PC-9 (cell line): ENCODE measurements around the gene CHSY1. TPM values are rescaled to one million over a fixed set of nuclear protein-coding genes. Genes with fewer than 3 reads are reported as not detected.
"Not testable (repeated sequence)": the region's sequence is repeated elsewhere in the genome, so short reads cannot be mapped to it uniquely, and the experiment has no call there.

Experiments
- BruUV-seq: library from RNA; stranded (reverse); fragments of 400-500 nt; replicated peaks from 2 replicates; lab custom pipeline; 2021; lab: Mats Ljungman, UMichigan
- CTCF ChIA-PET: fragments of 300-600 bp; sonication (Branson Sonifier 250); formaldehyde crosslinking; loops from one replicate; lab custom pipeline; 2022; ENCODE audit warnings: antibody characterized with exemption; lab: Charles Lee
- POLR2A ChIA-PET: fragments of 300-600 bp; sonication (Branson Sonifier 250); formaldehyde crosslinking; loops from one replicate; lab custom pipeline; 2022; ENCODE audit warnings: antibody characterized with exemption; ENCODE audit not compliant: unreplicated experiment; lab: Charles Lee
- DNase-seq, 2 experiments: peaks; one replicate each; pipeline versions ENCODE4 v3.0.0 to v3.0.0-alpha.2; 2015 to 2022; ENCODE audit warnings: mixed read lengths in 1 of 2
- H2AFZ ChIP-seq: fragments of 200-600 bp; sonication (generic); 2 replicates; pipeline ENCODE4 v1.8.1; 2017; ENCODE audit warnings: antibody characterized with exemption
- H3F3A ChIP-seq: fragments of 200-600 bp; sonication (generic); 2 replicates; pipeline ENCODE4 v1.8.1; 2017; ENCODE audit warnings: antibody characterized with exemption, mild to moderate bottlenecking, low read depth; ENCODE audit not compliant: insufficient read depth
- H3K27ac ChIP-seq: fragments of 200-600 bp; sonication (generic); 2 replicates; pipeline ENCODE4 v1.6.1; 2016; ENCODE audit warnings: mixed run types
- H3K27me3 ChIP-seq: fragments of 200-600 bp; sonication (generic); 2 replicates; pipeline ENCODE4 v1.6.1; 2016; ENCODE audit warnings: low read depth, mixed run types; ENCODE audit not compliant: insufficient read depth
- H3K36me3 ChIP-seq: fragments of 200-600 bp; sonication (generic); 2 replicates; pipeline ENCODE4 v1.6.1; 2016; ENCODE audit warnings: low read depth, mixed run types
- H3K4me1 ChIP-seq: fragments of 200-600 bp; sonication (generic); replicated peaks from 2 replicates; pipeline ENCODE4 v1.6.1; 2016; ENCODE audit warnings: mixed run types; ENCODE audit not compliant: insufficient read depth
- H3K4me2 ChIP-seq: fragments of 200-600 bp; sonication (generic); 2 replicates; pipeline ENCODE4 v1.6.1; 2017; ENCODE audit warnings: mixed run types
- H3K4me3 ChIP-seq: fragments of 200-600 bp; sonication (generic); 2 replicates; pipeline ENCODE4 v1.6.1; 2016; ENCODE audit warnings: mixed run types
- H3K79me2 ChIP-seq: fragments of 200-600 bp; sonication (generic); 2 replicates; pipeline ENCODE4 v1.6.1; 2017; ENCODE audit warnings: low read depth, mixed run types
- H3K9me2 ChIP-seq: fragments of 200-600 bp; sonication (generic); 2 replicates; pipeline ENCODE4 v1.8.1; 2017; ENCODE audit warnings: mild to moderate bottlenecking; ENCODE audit not compliant: insufficient read depth
- H3K9me3 ChIP-seq: fragments of 200-600 bp; sonication (generic); 2 replicates; pipeline ENCODE4 v1.8.1; 2016; ENCODE audit warnings: low read depth; ENCODE audit not compliant: insufficient read depth
- H4K20me1 ChIP-seq: fragments of 200-600 bp; sonication (generic); 2 replicates; pipeline ENCODE4 v1.8.1; 2017; ENCODE audit not compliant: insufficient read depth
- CTCF ChIP-seq: fragments of 200-600 bp; sonication (generic); conservative IDR thresholded peaks from 2 replicates; pipeline ENCODE4 v1.6.1; 2017; ENCODE audit warnings: mixed run types, antibody characterized with exemption, mild to moderate bottlenecking, moderate library complexity
- EZH2 ChIP-seq: fragments of 200-600 bp; sonication (generic); IDR thresholded peaks from 2 replicates; pipeline ENCODE4 v1.8.0; 2017; ENCODE audit warnings: antibody characterized with exemption, low read depth
- intact Hi-C: fragments of 100-400 bp; cut with micrococcal nuclease; formaldehyde crosslinking; loops from one replicate; pipeline ENCODE4 v1.10.0; 2022; ENCODE audit not compliant: unreplicated experiment
- total RNA-seq: library from RNA; stranded (reverse); gene quantifications from 2 replicates; pipeline ENCODE4 v1.2.3, GENCODE V29; 2021

CHSY1 gene
- total RNA-seq, 1 experiment from 2014 or later: 10.7 TPM

GRCh38 chr15:101288905-101289513, 37.2 kb upstream of the CHSY1 start:
- Histone ChIP-seq H3K27ac (no peak overlapping the region), H3K9me2 (no peaks in the 10 kb centered on the region), H3K79me2 (peaks cover 73% of the 10 kb centered on the region), H3K9me3 (no peaks in the 10 kb centered on the region), H3K4me1 (peaks cover 23% of the 10 kb centered on the region), H3K4me3 (no peak overlapping the region), H4K20me1 (peaks cover 74% of the 10 kb centered on the region), H3K36me3 (peaks cover 43% of the 10 kb centered on the region), H3F3A (peaks cover 21% of the 10 kb centered on the region), H2AFZ (no peak overlapping the region), H3K4me2 (no peak overlapping the region), H3K27me3 (no peaks in the 10 kb centered on the region)
- intact Hi-C loops: no loop called here
- peak; percentile 79 for TF ChIP-seq CTCF
- no peak for TF ChIP-seq EZH2
- ChIA-PET POLR2A (interaction anchor here (0.7 kb wide), 1 partner anchor 639 kb away, joined by 7 read pairs; no protein-coding TSS in a partner anchor), CTCF (interaction anchor here (0.6 to 2.3 kb wide), 5 partner anchors 53 to 352 kb away, joined by 3 to 7 read pairs (median 4); no protein-coding TSS in a partner anchor)
- BruUV-seq: no TSS peak
- DNase-seq: peak in 1 of 2 experiments; percentile 36

GRCh38 chr15:101287342-101287741, 35.5 kb upstream of the CHSY1 start:
- DNase-seq, H3K9me3 ChIP-seq, H3K4me2 ChIP-seq, H3K27ac ChIP-seq, H3K4me3 ChIP-seq, H3K9me2 ChIP-seq, POLR2A ChIA-PET, intact Hi-C loops, H2AFZ ChIP-seq, H3K27me3 ChIP-seq, BruUV-seq: not testable (repeated sequence)
- H3K79me2 ChIP-seq: peaks cover 56% of the 10 kb centered on the region
- H4K20me1 ChIP-seq: peaks cover 58% of the 10 kb centered on the region
- peaks cover 44% of the 10 kb centered on the region for H3K36me3 ChIP-seq
- H3K4me1 ChIP-seq: peaks cover 13% of the 10 kb centered on the region
- CTCF ChIA-PET: interaction anchor here (0.6 to 0.7 kb wide), 2 partner anchors 367 to 430 kb away, joined by 4 read pairs; no protein-coding TSS in a partner anchor
- peaks cover 18% of the 10 kb centered on the region for H3F3A ChIP-seq

- intact Hi-C loops: no loop called here
- Histone ChIP-seq H3K9me2 (no peaks in the 10 kb centered on the region), H3K36me3 (peaks cover 39% of the 10 kb centered on the region), H3F3A (peaks cover 18% of the 10 kb centered on the region), H3K4me3 (no peak overlapping the region), H3K4me2 (no peak overlapping the region), H3K27me3 (no peaks in the 10 kb centered on the region), H3K79me2 (peaks cover 49% of the 10 kb centered on the region), H3K4me1 (0 out of 2 replicates have a peak, but pooled peaks cover 5% of the 10 kb centered on the region), H3K9me3 (no peaks in the 10 kb centered on the region), H2AFZ (no peak overlapping the region), H3K27ac (no peak overlapping the region), H4K20me1 (peaks cover 50% of the 10 kb centered on the region)
- CTCF ChIA-PET: no interaction called here
- TF ChIP-seq EZH2 (no peak), CTCF (no peak)
- DNase-seq: no peak
- POLR2A ChIA-PET: no interaction called here
- BruUV-seq: no TSS peak
Measured at GRCh38 chr15:101286471-101287114, 34.7 kb upstream of the CHSY1 start.
